HCT116 (cell line): Measurements from ENCODE around the gene SHROOM3. TPM values are rescaled to one million over a fixed set of nuclear protein-coding genes. Genes with fewer than 3 reads are reported as not detected.

Experiments
- ATAC-seq: fragments of 200-7000 bp; cut with Tn5 transposase; 2 replicates; pipeline ENCODE4 v1.9.1; 2020; ENCODE audit warnings: mild to moderate bottlenecking, moderate library complexity
- BruUV-seq: library from RNA; stranded (reverse); fragments of 400-500 nt; replicated peaks from 2 replicates; lab custom pipeline; 2021; lab: Mats Ljungman, UMichigan
- CTCF ChIA-PET: fragments of 300-600 bp; sonication (Branson Sonifier 250); formaldehyde crosslinking; loops from one replicate; lab custom pipeline; 2021; ENCODE audit warnings: antibody characterized with exemption; lab: Charles Lee
- POLR2A ChIA-PET: fragments of 300-600, 350-600 bp; sonication (Branson Sonifier 250); formaldehyde crosslinking; loops from one replicate; lab custom pipeline; 2021; ENCODE audit warnings: antibody characterized with exemption; lab: Charles Lee
- RAD21 ChIA-PET, 2 experiments: fragments of 300-600 bp; sonication (Branson Sonifier 250); formaldehyde crosslinking; loops; one replicate each; lab custom pipeline; 2023; ENCODE audit warnings: low total read pairs in 2 of 2; ENCODE audit not compliant: uncharacterized antibody in 2 of 2, unreplicated experiment in 2 of 2, low non-redundant PET in 1 of 2; lab: Charles Lee
- DNase-seq: peaks from one replicate; pipeline ENCODE4 v3.0.0-alpha.2; 2010; ENCODE audit warnings: low read depth, low spot score
- H2AFZ ChIP-seq: fragments of 200-600 bp; shearing (Covaris generic), sonication (generic); 2 replicates; pipeline ENCODE4 v1.6.1; 2017; ENCODE audit warnings: low read depth, mixed run types, mixed read lengths, antibody characterized with exemption, low read length; ENCODE audit not compliant: poor library complexity, severe bottlenecking
- H3K27ac ChIP-seq: 2 replicates; pipeline ENCODE4 v1.5.1; 2012; ENCODE audit warnings: low read depth, low read length
- H3K27me3 ChIP-seq: fragments of 200-600 bp; sonication (generic); 2 replicates; pipeline ENCODE4 v1.6.1; 2016; ENCODE audit warnings: mixed run types, low read length, mixed read lengths; ENCODE audit not compliant: insufficient read depth
- H3K36me3 ChIP-seq, 2 experiments: fragments of 200-500 bp in 1 of 2; fragments of 200-600 bp in 1 of 2; sonication (Bioruptor generic) in 1 of 2; sonication (generic) in 1 of 2; 2 replicates each; pipeline versions ENCODE4 v1.5.1 to v1.6.1; 2014 to 2016; ENCODE audit warnings: low read length in 2 of 2, inconsistent platforms in 1 of 2, mixed read lengths in 1 of 2, mixed run types in 1 of 2; ENCODE audit not compliant: insufficient read depth in 2 of 2, control insufficient read depth in 1 of 2
- H3K4me1 ChIP-seq, 2 experiments: fragments of 200-600 bp in 1 of 2; sonication (generic) in 1 of 2; 2 replicates each; pipeline versions ENCODE4 v1.5.1 to v1.6.1; 2012 to 2017; ENCODE audit warnings: low read length in 2 of 2, inconsistent platforms in 1 of 2, mild to moderate bottlenecking in 1 of 2, mixed read lengths in 1 of 2, mixed run types in 1 of 2, moderate library complexity in 1 of 2; ENCODE audit not compliant: insufficient read depth in 2 of 2, control insufficient read depth in 1 of 2
- H3K4me2 ChIP-seq: fragments of 200-600 bp; sonication (generic); 2 replicates; pipeline ENCODE4 v1.6.1; 2017; ENCODE audit warnings: mixed run types, low read length, mixed read lengths
- H3K4me3 ChIP-seq, 2 experiments: fragments of 200-600 bp in 1 of 2; sonication (generic) in 1 of 2; replicated peaks in 1 of 2; 2 replicates each; pipeline ENCODE4 v1.5.1; 2011 to 2016; ENCODE audit warnings: low read length in 2 of 2, control low read depth in 1 of 2, low read depth in 1 of 2, mild to moderate bottlenecking in 1 of 2, mixed read lengths in 1 of 2, mixed run types in 1 of 2
- H3K79me2 ChIP-seq: fragments of 200-600 bp; sonication (generic); 2 replicates; pipeline ENCODE4 v1.6.1; 2017; ENCODE audit warnings: mild to moderate bottlenecking, mixed run types, low read length, moderate library complexity, mixed read lengths; ENCODE audit not compliant: insufficient read depth
- H3K9ac ChIP-seq: fragments of 200-600 bp; sonication (generic); 2 replicates; pipeline ENCODE4 v1.6.1; 2016; ENCODE audit warnings: low read length, mixed read lengths
- H3K9me2 ChIP-seq: fragments of 200-600 bp; sonication (generic), shearing (Covaris generic); 2 replicates; pipeline ENCODE4 v1.6.1; 2017; ENCODE audit warnings: mixed run types, mild to moderate bottlenecking, moderate library complexity; ENCODE audit not compliant: insufficient read depth
- H3K9me3 ChIP-seq, 2 experiments: fragments of 200-500 bp in 1 of 2; fragments of 200-600 bp in 1 of 2; sonication (Bioruptor generic) in 1 of 2; sonication (generic) in 1 of 2; 2 replicates each; pipeline ENCODE4 v1.6.1; 2014 to 2017; ENCODE audit warnings: low read length in 2 of 2, mixed read lengths in 2 of 2, inconsistent platforms in 1 of 2, low read depth in 1 of 2, mild to moderate bottlenecking in 1 of 2, mixed run types in 1 of 2, moderate library complexity in 1 of 2; ENCODE audit not compliant: control insufficient read depth in 1 of 2, insufficient read depth in 1 of 2
- H4K20me1 ChIP-seq: fragments of 200-600 bp; sonication (generic), shearing (Covaris generic); 2 replicates; pipeline ENCODE4 v1.6.1; 2017; ENCODE audit warnings: mixed run types, mild to moderate bottlenecking, moderate library complexity; ENCODE audit not compliant: insufficient read depth
- CTCF ChIP-seq, 3 experiments: fragments of 200-600 bp in 1 of 3; sonication (generic) in 1 of 3; IDR thresholded peaks in 2 of 3; conservative IDR thresholded peaks in 1 of 3; 2 replicates each; pipeline ENCODE4 v1.5.1; 2012 to 2017; ENCODE audit warnings: low read depth in 2 of 3, low read length in 2 of 3, antibody characterized with exemption in 1 of 3, borderline replicate concordance in 1 of 3, control low read depth in 1 of 3, mild to moderate bottlenecking in 1 of 3, mixed read lengths in 1 of 3, mixed run types in 1 of 3, moderate library complexity in 1 of 3; ENCODE audit not compliant: insufficient read depth in 1 of 3
- EZH2 ChIP-seq: fragments of 200-600 bp; sonication (generic); IDR thresholded peaks from 2 replicates; pipeline ENCODE4 v1.6.1; 2017; ENCODE audit warnings: antibody characterized with exemption, mixed run types
- MAX ChIP-seq: IDR thresholded peaks from 2 replicates; pipeline ENCODE4 v1.6.1; 2012
- POLR2A ChIP-seq: IDR thresholded peaks from 2 replicates; pipeline ENCODE4 v1.7.0; 2011; ENCODE audit warnings: borderline replicate concordance; ENCODE audit not compliant: insufficient read depth, insufficient read length; ENCODE audit errors: extremely low read depth
- POLR2AphosphoS5 ChIP-seq: IDR thresholded peaks from 2 replicates; pipeline ENCODE4 v1.6.1; 2011; ENCODE audit warnings: mild to moderate bottlenecking, low read depth, low read length, moderate library complexity
- SP1 ChIP-seq: IDR thresholded peaks from 2 replicates; pipeline ENCODE4 v1.6.1; 2012; ENCODE audit warnings: low read depth
- ZFX ChIP-seq: fragments of 450-650 bp; IDR thresholded peaks from 2 replicates; pipeline ENCODE4 v1.6.1; 2017
- ZNF274 ChIP-seq: fragments of 200-500 bp; sonication (Bioruptor generic); IDR thresholded peaks from 2 replicates; pipeline ENCODE4 v1.6.1; 2014; ENCODE audit warnings: mild to moderate bottlenecking, low read depth, low read length, inconsistent platforms
- intact Hi-C: fragments of 100-400 bp; cut with micrococcal nuclease; formaldehyde crosslinking; loops from 2 replicates; pipeline ENCODE4 v1.10.0; 2022
- total RNA-seq: library from RNA; stranded (reverse); gene quantifications from one replicate; pipeline ENCODE4 v1.2.1, GENCODE V29; 2021; ENCODE audit not compliant: unreplicated experiment

The SHROOM3 gene
- total RNA-seq, 1 experiment from 2014 or later, result 22.5 TPM

GRCh38 chr4:76811604-76812412 lies 376.8 kb downstream of the SHROOM3 start:
- no peaks in the 10 kb centered on the region for H3K9me2 ChIP-seq
- ChIA-PET CTCF (no interaction called here), POLR2A (no interaction called here), RAD21 (no interaction called here)
- H3K27ac ChIP-seq, result no peak overlapping the region
- TF ChIP-seq SP1 (no peak), MAX (no peak), ZFX (no peak), POLR2A (no peak), EZH2 (no peak), ZNF274 (no peak), CTCF (IDR thresholded peaks at IDR 0.05 in 2 of 3, conservative IDR thresholded peaks at IDR 0.05 in 1 of 3; ENCODE audit: borderline replicate concordance in 1 of 3, insufficient read depth in 1 of 3, low read depth in 2 of 3, low read length in 2 of 3) (no peak), POLR2AphosphoS5 (no peak)
- H2AFZ ChIP-seq, result no peak overlapping the region
- ATAC-seq (no peak), DNase-seq (no peak)
- H3K9ac ChIP-seq, result no peak overlapping the region
- no peaks in the 10 kb centered on the region for H3K4me1 ChIP-seq
- H3K36me3 ChIP-seq, result no peaks in the 10 kb centered on the region; a peak in 1 of 4 replicates
- intact Hi-C loops, result no loop called here
- no peaks in the 10 kb centered on the region for H3K27me3 ChIP-seq
- H3K9me3 ChIP-seq, result peaks cover 8% of the 10 kb centered on the region in 2 experiments; a peak in 2 of 4 replicates
- no peak overlapping the region for H3K4me2 ChIP-seq
- no peaks in the 10 kb centered on the region for H4K20me1 ChIP-seq
- no TSS peak for BruUV-seq
- H3K79me2 ChIP-seq, result no peaks in the 10 kb centered on the region
- H3K4me3 ChIP-seq, result no peak overlapping the region
